Measurements from ENCODE around the gene CCDC149. TPM values are rescaled to one million over a fixed set of nuclear protein-coding genes. Genes with fewer than 3 reads are reported as not detected.

CCDC149 gene
- total and polyA plus RNA-seq, 9 of the 15 experiments (the other 6 are each of a cell fraction or from before 2014, with no cell fraction given) = 0.04 to 0.18 TPM; not detected in 7

DNA sequence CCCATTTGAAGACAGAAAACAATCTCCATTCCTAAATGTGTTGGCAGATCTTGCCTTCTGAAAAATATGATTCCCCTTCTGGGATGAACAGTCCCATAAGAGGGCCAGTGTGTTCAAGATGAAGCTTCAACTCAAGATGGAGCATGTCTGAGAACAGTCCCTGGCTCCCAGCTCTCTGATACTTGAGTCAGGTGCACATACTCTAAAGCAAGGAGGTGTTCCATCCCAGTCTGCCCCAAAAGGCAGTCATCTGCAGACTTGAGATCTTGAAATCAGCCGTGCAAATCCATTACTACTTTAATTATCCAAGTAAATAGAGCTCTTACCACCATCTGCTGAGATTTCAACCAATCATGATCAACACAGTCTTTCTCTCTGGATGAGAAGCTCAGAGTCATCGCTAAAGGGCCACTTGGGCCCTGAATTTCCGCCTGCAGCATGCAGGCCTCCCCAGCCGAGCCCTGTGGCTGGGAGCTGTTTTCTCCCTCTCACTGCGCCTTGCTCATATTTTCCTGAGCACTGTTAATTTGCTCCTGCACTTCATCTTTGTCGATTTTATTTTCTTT is 22.2 kb downstream of the CCDC149 start:
- FAIRE-seq (no peak), ATAC-seq (no peak), DNase-seq (ENCODE audit: extremely low read depth in 1 of 4, low spot score in 3 of 4) (no peak)
- H3K36me3 ChIP-seq (ENCODE audit: control insufficient read depth, insufficient read depth, low read length) = no peaks in the 10 kb centered on the region
- H3K79me2 ChIP-seq (ENCODE audit: control insufficient read depth, insufficient read depth, low read length) = no peaks in the 10 kb centered on the region
- POLR2A ChIA-PET = no interaction called here
- H3K4me1 ChIP-seq (replicated peaks in 1 of 2; ENCODE audit: control insufficient read depth in 2 of 2, insufficient read depth in 2 of 2, low read length in 2 of 2) = no peaks in the 10 kb centered on the region
- no peaks in the 10 kb centered on the region for H3K9me3 ChIP-seq (replicated peaks; ENCODE audit: control insufficient read depth, insufficient read depth, low read depth, low read length)
- CTCF ChIA-PET (ENCODE audit: low intra/inter-chr PET ratio) = no interaction called here
- no peaks in the 10 kb centered on the region for H4K20me1 ChIP-seq (replicated peaks; ENCODE audit: control insufficient read depth, insufficient read depth, low read length)
- TF ChIP-seq CC2D1A (IDR thresholded peaks at IDR 0.05) (no peak), KAT2B (IDR thresholded peaks at IDR 0.05; ENCODE audit: low read depth, low read length) (no peak), CAMTA2 (CRISPR knock-in tag; conservative IDR thresholded peaks at IDR 0.05) (no peak), SIN3A (IDR thresholded peaks at IDR 0.05; ENCODE audit: borderline replicate concordance in 2 of 2, control insufficient read depth in 1 of 2, low read depth in 2 of 2, low read length in 2 of 2) (no peak), SETDB1 (IDR thresholded peaks at IDR 0.05; ENCODE audit: low read length) (no peak), ZFX (CRISPR knock-in tag; IDR thresholded peaks at IDR 0.05) (no peak), ZNF76 (CRISPR knock-in tag; IDR thresholded peaks at IDR 0.05; ENCODE audit: borderline replicate concordance) (no peak), CBFA2T3 (IDR thresholded peaks at IDR 0.05) (no peak), CTBP1 (IDR thresholded peaks at IDR 0.05; ENCODE audit: borderline replicate concordance) (no peak)
- TF ChIP-seq, protein P1, sequence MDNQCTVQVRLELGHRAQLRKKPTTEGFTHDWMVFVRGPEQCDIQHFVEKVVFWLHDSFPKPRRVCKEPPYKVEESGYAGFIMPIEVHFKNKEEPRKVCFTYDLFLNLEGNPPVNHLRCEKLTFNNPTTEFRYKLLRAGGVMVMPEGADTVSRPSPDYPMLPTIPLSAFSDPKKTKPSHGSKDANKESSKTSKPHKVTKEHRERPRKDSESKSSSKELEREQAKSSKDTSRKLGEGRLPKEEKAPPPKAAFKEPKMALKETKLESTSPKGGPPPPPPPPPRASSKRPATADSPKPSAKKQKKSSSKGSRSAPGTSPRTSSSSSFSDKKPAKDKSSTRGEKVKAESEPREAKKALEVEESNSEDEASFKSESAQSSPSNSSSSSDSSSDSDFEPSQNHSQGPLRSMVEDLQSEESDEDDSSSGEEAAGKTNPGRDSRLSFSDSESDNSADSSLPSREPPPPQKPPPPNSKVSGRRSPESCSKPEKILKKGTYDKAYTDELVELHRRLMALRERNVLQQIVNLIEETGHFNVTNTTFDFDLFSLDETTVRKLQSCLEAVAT (IDR thresholded peaks at IDR 0.05) = no peak
- TF ChIP-seq, protein P2, sequence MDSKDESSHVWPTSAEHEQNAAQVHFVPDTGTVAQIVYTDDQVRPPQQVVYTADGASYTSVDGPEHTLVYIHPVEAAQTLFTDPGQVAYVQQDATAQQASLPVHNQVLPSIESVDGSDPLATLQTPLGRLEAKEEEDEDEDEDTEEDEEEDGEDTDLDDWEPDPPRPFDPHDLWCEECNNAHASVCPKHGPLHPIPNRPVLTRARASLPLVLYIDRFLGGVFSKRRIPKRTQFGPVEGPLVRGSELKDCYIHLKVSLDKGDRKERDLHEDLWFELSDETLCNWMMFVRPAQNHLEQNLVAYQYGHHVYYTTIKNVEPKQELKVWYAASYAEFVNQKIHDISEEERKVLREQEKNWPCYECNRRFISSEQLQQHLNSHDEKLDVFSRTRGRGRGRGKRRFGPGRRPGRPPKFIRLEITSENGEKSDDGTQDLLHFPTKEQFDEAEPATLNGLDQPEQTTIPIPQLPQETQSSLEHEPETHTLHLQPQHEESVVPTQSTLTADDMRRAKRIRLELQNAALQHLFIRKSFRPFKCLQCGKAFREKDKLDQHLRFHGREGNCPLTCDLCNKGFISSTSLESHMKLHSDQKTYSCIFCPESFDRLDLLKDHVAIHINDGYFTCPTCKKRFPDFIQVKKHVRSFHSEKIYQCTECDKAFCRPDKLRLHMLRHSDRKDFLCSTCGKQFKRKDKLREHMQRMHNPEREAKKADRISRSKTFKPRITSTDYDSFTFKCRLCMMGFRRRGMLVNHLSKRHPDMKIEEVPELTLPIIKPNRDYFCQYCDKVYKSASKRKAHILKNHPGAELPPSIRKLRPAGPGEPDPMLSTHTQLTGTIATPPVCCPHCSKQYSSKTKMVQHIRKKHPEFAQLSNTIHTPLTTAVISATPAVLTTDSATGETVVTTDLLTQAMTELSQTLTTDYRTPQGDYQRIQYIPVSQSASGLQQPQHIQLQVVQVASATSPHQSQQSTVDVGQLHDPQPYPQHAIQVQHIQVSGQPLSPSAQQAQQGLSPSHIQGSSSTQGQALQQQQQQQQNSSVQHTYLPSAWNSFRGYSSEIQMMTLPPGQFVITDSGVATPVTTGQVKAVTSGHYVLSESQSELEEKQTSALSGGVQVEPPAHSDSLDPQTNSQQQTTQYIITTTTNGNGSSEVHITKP (IDR thresholded peaks at IDR 0.05; ENCODE audit: partially characterized antibody) = no peak
- 0% methylated on average over 6 of the region's 6 CpGs for WGBS (ENCODE audit: insufficient coverage, low coverage, missing lambda C conversion rate)
- no peak overlapping the region for H3K4me2 ChIP-seq (ENCODE audit: insufficient read depth, low read length)
- in situ Hi-C loops (cut with MboI) = no loop called here
- no peak overlapping the region for H3K9ac ChIP-seq (ENCODE audit: insufficient read depth in 1 of 2, low read depth in 2 of 2, low read length in 2 of 2)
- BruUV-seq (replicated peaks) = no TSS peak
- no peaks in the 10 kb centered on the region for H3K9me1 ChIP-seq (ENCODE audit: control insufficient read depth, insufficient read depth, low read length)
- H3K4me3 ChIP-seq = no peak overlapping the region
- no peak overlapping the region for H3K27ac ChIP-seq (ENCODE audit: extremely low read depth, low read depth, low read length)
- intact Hi-C loops (cut with micrococcal nuclease) = no loop called here
- H3K27me3 ChIP-seq (ENCODE audit: control insufficient read depth in 2 of 2, insufficient read depth in 2 of 2, low read length in 2 of 2) = peaks cover 0 to 3% of the 10 kb centered on the region in 2 experiments; a peak in 2 of 5 replicates
- H2AFZ ChIP-seq (ENCODE audit: low read depth, low read length) = no peak overlapping the region
